ENCODE data around the gene PRR7.

PRR7 gene

GRCh38 chr5:177437623-177438022, 9.0 kb upstream of the PRR7 start:
- CTCF ChIA-PET: interaction anchor here (0.6 to 3.8 kb wide), 6 partner anchors 8 to 48 kb away, joined by 3 to 15 read pairs (median 4); no protein-coding TSS in a partner anchor
- Histone ChIP-seq H3K4me3 (ENCODE audit: low read depth, low read length) (no peak overlapping the region), H3K4me1 (ENCODE audit: control insufficient read depth, insufficient read depth, low read length) (no peaks in the 10 kb centered on the region), H3K36me3 (ENCODE audit: control insufficient read depth in 2 of 2, insufficient read depth in 1 of 2, low read length in 2 of 2) (peaks cover 17 to 93% of the 10 kb centered on the region in 2 experiments), H3K27ac (ENCODE audit: extremely low read depth, low read depth, low read length) (no peak overlapping the region), H3K9me3 (ENCODE audit: control insufficient read depth, insufficient read depth, low read depth, low read length) (no peaks in the 10 kb centered on the region)
- TF ChIP-seq, protein P1, sequence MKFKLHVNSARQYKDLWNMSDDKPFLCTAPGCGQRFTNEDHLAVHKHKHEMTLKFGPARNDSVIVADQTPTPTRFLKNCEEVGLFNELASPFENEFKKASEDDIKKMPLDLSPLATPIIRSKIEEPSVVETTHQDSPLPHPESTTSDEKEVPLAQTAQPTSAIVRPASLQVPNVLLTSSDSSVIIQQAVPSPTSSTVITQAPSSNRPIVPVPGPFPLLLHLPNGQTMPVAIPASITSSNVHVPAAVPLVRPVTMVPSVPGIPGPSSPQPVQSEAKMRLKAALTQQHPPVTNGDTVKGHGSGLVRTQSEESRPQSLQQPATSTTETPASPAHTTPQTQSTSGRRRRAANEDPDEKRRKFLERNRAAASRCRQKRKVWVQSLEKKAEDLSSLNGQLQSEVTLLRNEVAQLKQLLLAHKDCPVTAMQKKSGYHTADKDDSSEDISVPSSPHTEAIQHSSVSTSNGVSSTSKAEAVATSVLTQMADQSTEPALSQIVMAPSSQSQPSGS (tag by site-specific recombination; IDR thresholded peaks at IDR 0.05; ENCODE audit: low read depth): 0 out of 2 replicates have a peak, but pooled peaks have one; percentile 36
- no peak for TF ChIP-seq ZNF513 (tag by site-specific recombination; IDR thresholded peaks at IDR 0.05)
- peak; percentile 94 for TF ChIP-seq SCRT2 (tag by site-specific recombination; IDR thresholded peaks at IDR 0.05)
- TF ChIP-seq SP2 (tag by site-specific recombination; IDR thresholded peaks at IDR 0.05): peak; percentile 19; the same call in 1 of the 2 replicates
- TF ChIP-seq ZNF354C (tag by site-specific recombination; IDR thresholded peaks at IDR 0.05; ENCODE audit: borderline replicate concordance, low read depth): no peak
- no peak for TF ChIP-seq ZNF664 (tag by site-specific recombination; IDR thresholded peaks at IDR 0.05)
- no peak for TF ChIP-seq ZNF10 (tag by site-specific recombination; IDR thresholded peaks at IDR 0.05)
- TF ChIP-seq, protein P2, sequence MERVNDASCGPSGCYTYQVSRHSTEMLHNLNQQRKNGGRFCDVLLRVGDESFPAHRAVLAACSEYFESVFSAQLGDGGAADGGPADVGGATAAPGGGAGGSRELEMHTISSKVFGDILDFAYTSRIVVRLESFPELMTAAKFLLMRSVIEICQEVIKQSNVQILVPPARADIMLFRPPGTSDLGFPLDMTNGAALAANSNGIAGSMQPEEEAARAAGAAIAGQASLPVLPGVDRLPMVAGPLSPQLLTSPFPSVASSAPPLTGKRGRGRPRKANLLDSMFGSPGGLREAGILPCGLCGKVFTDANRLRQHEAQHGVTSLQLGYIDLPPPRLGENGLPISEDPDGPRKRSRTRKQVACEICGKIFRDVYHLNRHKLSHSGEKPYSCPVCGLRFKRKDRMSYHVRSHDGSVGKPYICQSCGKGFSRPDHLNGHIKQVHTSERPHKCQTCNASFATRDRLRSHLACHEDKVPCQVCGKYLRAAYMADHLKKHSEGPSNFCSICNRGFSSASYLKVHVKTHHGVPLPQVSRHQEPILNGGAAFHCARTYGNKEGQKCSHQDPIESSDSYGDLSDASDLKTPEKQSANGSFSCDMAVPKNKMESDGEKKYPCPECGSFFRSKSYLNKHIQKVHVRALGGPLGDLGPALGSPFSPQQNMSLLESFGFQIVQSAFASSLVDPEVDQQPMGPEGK (tag by site-specific recombination; IDR thresholded peaks at IDR 0.05): no peak
- TF ChIP-seq, protein P3, sequence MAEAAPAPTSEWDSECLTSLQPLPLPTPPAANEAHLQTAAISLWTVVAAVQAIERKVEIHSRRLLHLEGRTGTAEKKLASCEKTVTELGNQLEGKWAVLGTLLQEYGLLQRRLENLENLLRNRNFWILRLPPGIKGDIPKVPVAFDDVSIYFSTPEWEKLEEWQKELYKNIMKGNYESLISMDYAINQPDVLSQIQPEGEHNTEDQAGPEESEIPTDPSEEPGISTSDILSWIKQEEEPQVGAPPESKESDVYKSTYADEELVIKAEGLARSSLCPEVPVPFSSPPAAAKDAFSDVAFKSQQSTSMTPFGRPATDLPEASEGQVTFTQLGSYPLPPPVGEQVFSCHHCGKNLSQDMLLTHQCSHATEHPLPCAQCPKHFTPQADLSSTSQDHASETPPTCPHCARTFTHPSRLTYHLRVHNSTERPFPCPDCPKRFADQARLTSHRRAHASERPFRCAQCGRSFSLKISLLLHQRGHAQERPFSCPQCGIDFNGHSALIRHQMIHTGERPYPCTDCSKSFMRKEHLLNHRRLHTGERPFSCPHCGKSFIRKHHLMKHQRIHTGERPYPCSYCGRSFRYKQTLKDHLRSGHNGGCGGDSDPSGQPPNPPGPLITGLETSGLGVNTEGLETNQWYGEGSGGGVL (tag by site-specific recombination; IDR thresholded peaks at IDR 0.05): no peak
- TF ChIP-seq, protein P4, sequence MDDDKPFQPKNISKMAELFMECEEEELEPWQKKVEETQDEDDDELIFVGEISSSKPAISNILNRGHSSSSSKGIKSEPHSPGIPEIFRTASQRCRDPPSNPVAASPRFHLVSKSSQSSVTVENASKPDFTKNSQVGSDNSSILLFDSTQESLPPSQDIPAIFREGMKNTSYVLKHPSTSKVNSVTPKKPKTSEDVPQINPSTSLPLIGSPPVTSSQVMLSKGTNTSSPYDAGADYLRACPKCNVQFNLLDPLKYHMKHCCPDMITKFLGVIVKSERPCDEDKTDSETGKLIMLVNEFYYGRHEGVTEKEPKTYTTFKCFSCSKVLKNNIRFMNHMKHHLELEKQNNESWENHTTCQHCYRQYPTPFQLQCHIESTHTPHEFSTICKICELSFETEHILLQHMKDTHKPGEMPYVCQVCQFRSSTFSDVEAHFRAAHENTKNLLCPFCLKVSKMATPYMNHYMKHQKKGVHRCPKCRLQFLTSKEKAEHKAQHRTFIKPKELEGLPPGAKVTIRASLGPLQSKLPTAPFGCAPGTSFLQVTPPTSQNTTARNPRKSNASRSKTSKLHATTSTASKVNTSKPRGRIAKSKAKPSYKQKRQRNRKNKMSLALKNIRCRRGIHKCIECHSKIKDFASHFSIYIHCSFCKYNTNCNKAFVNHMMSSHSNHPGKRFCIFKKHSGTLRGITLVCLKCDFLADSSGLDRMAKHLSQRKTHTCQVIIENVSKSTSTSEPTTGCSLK (tag by site-specific recombination; IDR thresholded peaks at IDR 0.05): no peak
- peak; percentile 93 for TF ChIP-seq SCRT1 (tag by site-specific recombination; IDR thresholded peaks at IDR 0.05; ENCODE audit: borderline replicate concordance)
- no peak for TF ChIP-seq ZNF19 (tag by site-specific recombination; IDR thresholded peaks at IDR 0.05; ENCODE audit: low read depth)
- POLR2A ChIA-PET: interaction anchor here (2.1 to 4.1 kb wide), 2 partner anchors 10 to 34 kb away, joined by 5 to 35 read pairs; partner anchors contain the start of gene GRK6

- CTCF ChIA-PET: interaction anchor here (1.2 to 3.8 kb wide), 3 partner anchors 17 to 49 kb away, joined by 4 to 15 read pairs (median 7); no protein-coding TSS in a partner anchor
- POLR2A ChIA-PET: interaction anchor here (2.1 to 4.1 kb wide), 2 partner anchors 11 to 35 kb away, joined by 5 to 35 read pairs; partner anchors contain the start of gene GRK6
- H3K4me1 ChIP-seq (ENCODE audit: control insufficient read depth, insufficient read depth, low read length): no peaks in the 10 kb centered on the region
- H3K27ac ChIP-seq (ENCODE audit: extremely low read depth, low read depth, low read length): no peak overlapping the region
- no peaks in the 10 kb centered on the region for H3K9me3 ChIP-seq (ENCODE audit: control insufficient read depth, insufficient read depth, low read depth, low read length)
- H3K4me3 ChIP-seq (ENCODE audit: low read depth, low read length): no peak overlapping the region
- peaks cover 17 to 86% of the 10 kb centered on the region in 2 experiments for H3K36me3 ChIP-seq (ENCODE audit: control insufficient read depth in 2 of 2, insufficient read depth in 1 of 2, low read length in 2 of 2)
- TF ChIP-seq OSR2 (tag by site-specific recombination; IDR thresholded peaks at IDR 0.05): no peak
- TF ChIP-seq, protein P5, sequence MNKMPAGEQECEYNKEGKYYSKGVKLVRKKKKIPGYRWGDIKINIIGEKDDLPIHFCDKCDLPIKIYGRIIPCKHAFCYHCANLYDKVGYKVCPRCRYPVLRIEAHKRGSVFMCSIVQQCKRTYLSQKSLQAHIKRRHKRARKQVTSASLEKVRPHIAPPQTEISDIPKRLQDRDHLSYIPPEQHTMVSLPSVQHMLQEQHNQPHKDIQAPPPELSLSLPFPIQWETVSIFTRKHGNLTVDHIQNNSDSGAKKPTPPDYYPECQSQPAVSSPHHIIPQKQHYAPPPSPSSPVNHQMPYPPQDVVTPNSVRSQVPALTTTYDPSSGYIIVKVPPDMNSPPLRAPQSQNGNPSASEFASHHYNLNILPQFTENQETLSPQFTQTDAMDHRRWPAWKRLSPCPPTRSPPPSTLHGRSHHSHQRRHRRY (tag by site-specific recombination; IDR thresholded peaks at IDR 0.05): no peak
- no peak for TF ChIP-seq ZNF777 (tag by site-specific recombination; IDR thresholded peaks at IDR 0.05; ENCODE audit: borderline replicate concordance)
- TF ChIP-seq ZNF157 (tag by site-specific recombination; IDR thresholded peaks at IDR 0.05): no peak
- no peak for TF ChIP-seq PBX3 (CRISPR knock-in tag; IDR thresholded peaks at IDR 0.05)
- no peak for TF ChIP-seq ZNF629 (tag by site-specific recombination; IDR thresholded peaks at IDR 0.05)
- TF ChIP-seq, protein P6, sequence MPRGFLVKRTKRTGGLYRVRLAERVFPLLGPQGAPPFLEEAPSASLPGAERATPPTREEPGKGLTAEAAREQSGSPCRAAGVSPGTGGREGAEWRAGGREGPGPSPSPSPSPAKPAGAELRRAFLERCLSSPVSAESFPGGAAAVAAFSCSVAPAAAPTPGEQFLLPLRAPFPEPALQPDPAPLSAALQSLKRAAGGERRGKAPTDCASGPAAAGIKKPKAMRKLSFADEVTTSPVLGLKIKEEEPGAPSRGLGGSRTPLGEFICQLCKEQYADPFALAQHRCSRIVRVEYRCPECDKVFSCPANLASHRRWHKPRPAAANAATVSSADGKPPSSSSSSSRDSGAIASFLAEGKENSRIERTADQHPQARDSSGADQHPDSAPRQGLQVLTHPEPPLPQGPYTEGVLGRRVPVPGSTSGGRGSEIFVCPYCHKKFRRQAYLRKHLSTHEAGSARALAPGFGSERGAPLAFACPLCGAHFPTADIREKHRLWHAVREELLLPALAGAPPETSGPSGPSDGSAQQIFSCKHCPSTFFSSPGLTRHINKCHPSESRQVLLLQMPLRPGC (tag by site-specific recombination; IDR thresholded peaks at IDR 0.05): no peak
- no peak for TF ChIP-seq ZNF10 (tag by site-specific recombination; IDR thresholded peaks at IDR 0.05)
These were observed 8.1 kb upstream of the PRR7 start for GRCh38 chr5:177438468-177438867.
